ENCODE measurements around the gene SPTBN5. TPM values are rescaled to one million over a fixed set of nuclear protein-coding genes. Genes with fewer than 3 reads are reported as not detected.

The SPTBN5 gene
- total RNA-seq, 1 donor from 2014 or later, result 0.17 TPM

GRCh38 chr15:41894791-41895463, 1.1 kb upstream of the SPTBN5 start:
- DNase-seq (ENCODE audit: low read depth), result peak; percentile 56
- no peaks in the 10 kb centered on the region for H3K27me3 ChIP-seq (ENCODE audit: control insufficient read depth, insufficient read depth, low read length)
- peak; percentile 29 for TF ChIP-seq CTCF (IDR thresholded peaks at IDR 0.05; ENCODE audit: insufficient read depth, low read length, poor library complexity, severe bottlenecking)
- no peak overlapping the region for H3K4me3 ChIP-seq (ENCODE audit: low read depth, low read length)
- no peaks in the 10 kb centered on the region for H3K36me3 ChIP-seq (ENCODE audit: control insufficient read depth, insufficient read depth, low read length)

DNA sequence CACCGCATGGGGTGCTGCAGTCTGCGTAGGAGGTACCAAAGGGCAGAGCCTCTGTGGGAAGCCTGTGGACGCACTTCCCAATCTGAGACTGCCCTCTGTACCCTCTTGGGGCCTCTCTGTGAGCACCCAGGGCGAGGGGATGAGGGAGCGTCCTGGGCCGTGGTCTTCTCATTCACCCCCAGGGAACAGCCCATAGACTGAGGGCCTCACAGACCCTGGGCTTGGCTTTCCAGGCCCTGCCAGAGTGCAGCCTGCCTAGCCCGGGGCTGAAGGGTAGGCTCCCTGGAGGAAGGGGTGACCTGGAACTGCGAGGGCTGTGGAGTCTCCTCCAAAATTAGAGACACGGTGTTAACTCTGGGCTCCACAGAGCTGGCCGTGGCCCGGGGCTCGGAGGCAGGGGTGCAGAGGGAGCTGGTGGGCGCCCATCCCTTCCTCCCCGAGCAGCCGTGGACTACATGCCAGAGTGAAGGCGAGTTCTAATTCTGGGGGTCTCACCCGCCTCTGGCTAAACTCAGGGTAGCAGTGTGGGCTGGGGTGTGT, 468 bp upstream of the SPTBN5 start:
- no peaks in the 10 kb centered on the region for H3K27me3 ChIP-seq (ENCODE audit: control insufficient read depth, insufficient read depth, low read length)
- no peak overlapping the region for H3K4me3 ChIP-seq (ENCODE audit: low read depth, low read length)
- DNase-seq (ENCODE audit: low read depth), result no peak
- TF ChIP-seq CTCF (IDR thresholded peaks at IDR 0.05; ENCODE audit: insufficient read depth, low read length, poor library complexity, severe bottlenecking), result no peak
- no peaks in the 10 kb centered on the region for H3K36me3 ChIP-seq (ENCODE audit: control insufficient read depth, insufficient read depth, low read length)

GRCh38 chr15:41892621-41893421, 1.0 kb downstream of the SPTBN5 start:
- Histone ChIP-seq H3K4me3 (ENCODE audit: low read depth, low read length) (no peak overlapping the region), H3K36me3 (ENCODE audit: control insufficient read depth, insufficient read depth, low read length) (no peaks in the 10 kb centered on the region), H3K27me3 (ENCODE audit: control insufficient read depth, insufficient read depth, low read length) (no peaks in the 10 kb centered on the region)
- TF ChIP-seq CTCF (IDR thresholded peaks at IDR 0.05; ENCODE audit: insufficient read depth, low read length, poor library complexity, severe bottlenecking), result no peak
- DNase-seq (ENCODE audit: low read depth), result no peak

DNA sequence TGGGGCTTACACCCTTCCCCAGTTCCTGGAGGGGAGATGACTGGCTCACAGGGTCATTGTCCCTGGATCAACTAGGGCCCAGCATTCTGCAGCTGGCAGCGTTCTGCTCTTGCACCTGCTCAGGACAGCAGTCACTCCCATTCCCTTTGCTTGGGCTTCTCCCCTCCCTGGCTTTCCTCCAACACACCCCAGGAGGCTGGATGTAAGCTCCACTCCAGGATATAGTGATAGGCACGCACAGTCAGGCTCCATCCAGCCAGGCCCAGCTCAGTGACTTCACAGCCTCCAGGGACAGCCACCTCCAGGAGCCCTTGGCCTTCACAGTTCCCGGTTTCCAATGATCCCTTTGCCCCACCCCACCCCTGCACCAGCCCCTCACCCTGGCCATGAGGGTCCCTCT, 1.9 kb downstream of the SPTBN5 start:
- Histone ChIP-seq H3K4me3 (ENCODE audit: low read depth, low read length) (no peak overlapping the region), H3K36me3 (ENCODE audit: control insufficient read depth, insufficient read depth, low read length) (no peaks in the 10 kb centered on the region), H3K27me3 (ENCODE audit: control insufficient read depth, insufficient read depth, low read length) (no peaks in the 10 kb centered on the region)
- no peak for TF ChIP-seq CTCF (IDR thresholded peaks at IDR 0.05; ENCODE audit: insufficient read depth, low read length, poor library complexity, severe bottlenecking)
- no peak for DNase-seq (ENCODE audit: low read depth)

DNA sequence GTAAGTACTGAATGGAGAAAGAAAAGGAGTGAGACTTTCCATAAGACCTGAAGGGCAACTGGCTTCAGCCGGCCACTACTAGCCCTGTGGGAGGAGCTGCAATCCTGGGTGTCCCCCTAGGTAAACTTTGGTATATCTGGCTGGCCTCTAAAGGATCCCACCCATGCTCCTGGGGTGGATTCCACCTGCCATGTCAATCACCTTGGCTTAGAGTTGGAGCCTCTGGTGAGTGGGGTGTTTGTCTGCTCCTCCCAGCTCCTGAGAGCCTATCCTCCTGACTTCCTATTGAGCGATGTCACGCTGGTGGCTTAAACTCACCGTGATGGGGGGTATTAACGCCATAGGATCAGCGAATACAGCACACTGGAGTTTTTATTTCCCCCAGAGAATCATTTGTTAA, 2.6 kb downstream of the SPTBN5 start:
- no peaks in the 10 kb centered on the region for H3K27me3 ChIP-seq (ENCODE audit: control insufficient read depth, insufficient read depth, low read length)
- H3K4me3 ChIP-seq (ENCODE audit: low read depth, low read length), result no peak overlapping the region
- no peak for DNase-seq (ENCODE audit: low read depth)
- no peak for TF ChIP-seq CTCF (IDR thresholded peaks at IDR 0.05; ENCODE audit: insufficient read depth, low read length, poor library complexity, severe bottlenecking)
- no peaks in the 10 kb centered on the region for H3K36me3 ChIP-seq (ENCODE audit: control insufficient read depth, insufficient read depth, low read length)
